PC-9 (cell line): ENCODE results near the gene ALKBH4. TPM values are rescaled to one million over a fixed set of nuclear protein-coding genes. Genes with fewer than 3 reads are reported as not detected.

Experiments used
- BruUV-seq: library from RNA; stranded (reverse); fragments of 400-500 nt; replicated peaks from 2 replicates; lab custom pipeline; 2021; lab: Mats Ljungman, UMichigan
- CTCF ChIA-PET: fragments of 300-600 bp; sonication (Branson Sonifier 250); formaldehyde crosslinking; loops from one replicate; lab custom pipeline; 2022; ENCODE audit warnings: antibody characterized with exemption; lab: Charles Lee
- POLR2A ChIA-PET: fragments of 300-600 bp; sonication (Branson Sonifier 250); formaldehyde crosslinking; loops from one replicate; lab custom pipeline; 2022; ENCODE audit warnings: antibody characterized with exemption; ENCODE audit not compliant: unreplicated experiment; lab: Charles Lee
- DNase-seq, 2 experiments: peaks; one replicate each; pipeline versions ENCODE4 v3.0.0 to v3.0.0-alpha.2; 2015 to 2022; ENCODE audit warnings: mixed read lengths in 1 of 2
- H2AFZ ChIP-seq: fragments of 200-600 bp; sonication (generic); 2 replicates; pipeline ENCODE4 v1.8.1; 2017; ENCODE audit warnings: antibody characterized with exemption
- H3F3A ChIP-seq: fragments of 200-600 bp; sonication (generic); 2 replicates; pipeline ENCODE4 v1.8.1; 2017; ENCODE audit warnings: antibody characterized with exemption, mild to moderate bottlenecking, low read depth; ENCODE audit not compliant: insufficient read depth
- H3K27ac ChIP-seq: fragments of 200-600 bp; sonication (generic); 2 replicates; pipeline ENCODE4 v1.6.1; 2016; ENCODE audit warnings: mixed run types
- H3K27me3 ChIP-seq: fragments of 200-600 bp; sonication (generic); 2 replicates; pipeline ENCODE4 v1.6.1; 2016; ENCODE audit warnings: low read depth, mixed run types; ENCODE audit not compliant: insufficient read depth
- H3K36me3 ChIP-seq: fragments of 200-600 bp; sonication (generic); 2 replicates; pipeline ENCODE4 v1.6.1; 2016; ENCODE audit warnings: low read depth, mixed run types
- H3K4me1 ChIP-seq: fragments of 200-600 bp; sonication (generic); replicated peaks from 2 replicates; pipeline ENCODE4 v1.6.1; 2016; ENCODE audit warnings: mixed run types; ENCODE audit not compliant: insufficient read depth
- H3K4me2 ChIP-seq: fragments of 200-600 bp; sonication (generic); 2 replicates; pipeline ENCODE4 v1.6.1; 2017; ENCODE audit warnings: mixed run types
- H3K4me3 ChIP-seq: fragments of 200-600 bp; sonication (generic); 2 replicates; pipeline ENCODE4 v1.6.1; 2016; ENCODE audit warnings: mixed run types
- H3K79me2 ChIP-seq: fragments of 200-600 bp; sonication (generic); 2 replicates; pipeline ENCODE4 v1.6.1; 2017; ENCODE audit warnings: low read depth, mixed run types
- H3K9me2 ChIP-seq: fragments of 200-600 bp; sonication (generic); 2 replicates; pipeline ENCODE4 v1.8.1; 2017; ENCODE audit warnings: mild to moderate bottlenecking; ENCODE audit not compliant: insufficient read depth
- H3K9me3 ChIP-seq: fragments of 200-600 bp; sonication (generic); 2 replicates; pipeline ENCODE4 v1.8.1; 2016; ENCODE audit warnings: low read depth; ENCODE audit not compliant: insufficient read depth
- H4K20me1 ChIP-seq: fragments of 200-600 bp; sonication (generic); 2 replicates; pipeline ENCODE4 v1.8.1; 2017; ENCODE audit not compliant: insufficient read depth
- CTCF ChIP-seq: fragments of 200-600 bp; sonication (generic); conservative IDR thresholded peaks from 2 replicates; pipeline ENCODE4 v1.6.1; 2017; ENCODE audit warnings: mixed run types, antibody characterized with exemption, mild to moderate bottlenecking, moderate library complexity
- EZH2 ChIP-seq: fragments of 200-600 bp; sonication (generic); IDR thresholded peaks from 2 replicates; pipeline ENCODE4 v1.8.0; 2017; ENCODE audit warnings: antibody characterized with exemption, low read depth
- intact Hi-C: fragments of 100-400 bp; cut with micrococcal nuclease; formaldehyde crosslinking; loops from one replicate; pipeline ENCODE4 v1.10.0; 2022; ENCODE audit not compliant: unreplicated experiment
- total RNA-seq: library from RNA; stranded (reverse); gene quantifications from 2 replicates; pipeline ENCODE4 v1.2.3, GENCODE V29; 2021

ALKBH4 gene
- total RNA-seq, 1 experiment from 2014 or later, result 10.9 TPM

GRCh38 chr7:102460467-102460866 is 4.2 kb downstream of the ALKBH4 start:
- no peaks in the 10 kb centered on the region for H3K9me3 ChIP-seq
- POLR2A ChIA-PET, result no interaction called here
- no peaks in the 10 kb centered on the region for H3K9me2 ChIP-seq
- H3K4me2 ChIP-seq, result no peak overlapping the region
- no peak overlapping the region for H3K4me3 ChIP-seq
- CTCF ChIA-PET, result no interaction called here
- H3K27me3 ChIP-seq, result no peaks in the 10 kb centered on the region
- no peak for DNase-seq
- no peaks in the 10 kb centered on the region for H4K20me1 ChIP-seq
- intact Hi-C loops, result loop anchor here (10.0 kb wide), 1 partner anchor 186 kb away; no protein-coding TSS in a partner anchor
- H3K36me3 ChIP-seq, result no peaks in the 10 kb centered on the region
- H2AFZ ChIP-seq, result no peak overlapping the region
- H3K4me1 ChIP-seq, result peaks cover 7% of the 10 kb centered on the region; the same call in 1 of the 2 replicates
- BruUV-seq, result no TSS peak
- H3K27ac ChIP-seq, result no peak overlapping the region
- 0 out of 2 replicates have a peak, but pooled peaks cover 2% of the 10 kb centered on the region for H3F3A ChIP-seq
- peaks cover 17% of the 10 kb centered on the region; the same call in 1 of the 2 replicates for H3K79me2 ChIP-seq
- TF ChIP-seq CTCF (no peak), EZH2 (no peak)

- no peaks in the 10 kb centered on the region for H3K27me3 ChIP-seq
- H3K9me3 ChIP-seq, result no peaks in the 10 kb centered on the region
- H3K36me3 ChIP-seq, result no peaks in the 10 kb centered on the region
- DNase-seq, result no peak
- H3K4me2 ChIP-seq, result no peak overlapping the region
- 0 out of 2 replicates have a peak, but pooled peaks cover 6% of the 10 kb centered on the region for H3F3A ChIP-seq
- H2AFZ ChIP-seq, result no peak overlapping the region
- H3K79me2 ChIP-seq, result peaks cover 15% of the 10 kb centered on the region; the same call in 1 of the 2 replicates
- no peaks in the 10 kb centered on the region for H3K9me2 ChIP-seq
- no peaks in the 10 kb centered on the region for H4K20me1 ChIP-seq
- H3K4me1 ChIP-seq, result peaks cover 7% of the 10 kb centered on the region; the same call in 1 of the 2 replicates
- TF ChIP-seq CTCF (no peak), EZH2 (no peak)
- no peak overlapping the region for H3K27ac ChIP-seq
- intact Hi-C loops, result no loop called here
- ChIA-PET CTCF (no interaction called here), POLR2A (no interaction called here)
- BruUV-seq, result no TSS peak
- no peak overlapping the region for H3K4me3 ChIP-seq
Observed at GRCh38 chr7:102459221-102459844, 5.3 kb downstream of the ALKBH4 start.

DNA sequence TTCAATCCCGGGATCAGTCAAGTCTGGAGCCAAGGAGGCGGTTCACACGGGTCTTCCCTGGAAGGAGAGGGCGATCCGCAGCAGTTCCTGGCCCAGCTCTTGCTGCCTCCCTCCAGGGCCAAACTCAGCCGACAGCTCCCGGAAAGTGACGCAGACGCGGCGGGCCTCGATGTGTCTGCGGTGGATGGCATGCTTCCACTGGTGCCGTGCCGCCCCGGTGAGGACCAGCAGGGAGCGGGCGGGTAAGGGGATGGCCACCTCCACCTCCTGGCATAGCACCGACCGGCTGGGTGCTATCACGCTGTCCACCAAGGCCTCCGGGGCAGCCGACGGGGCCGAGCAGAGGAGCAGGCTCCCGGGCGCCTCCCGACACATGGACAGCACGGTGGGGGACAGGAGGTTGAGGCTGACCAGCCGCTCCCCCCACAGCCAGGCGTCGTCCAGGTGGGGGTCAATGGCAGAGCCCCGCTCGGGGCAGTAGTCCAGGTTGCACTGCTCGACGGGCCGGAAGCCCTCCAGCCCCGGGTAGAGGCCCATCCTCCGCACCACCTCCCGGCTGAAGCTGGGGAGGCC is 7.2 kb downstream of the ALKBH4 start:
- Histone ChIP-seq H3K36me3 (no peaks in the 10 kb centered on the region), H3K4me3 (no peak overlapping the region), H3K9me3 (no peaks in the 10 kb centered on the region), H3K4me2 (no peak overlapping the region), H3K9me2 (no peaks in the 10 kb centered on the region), H3K27ac (no peak overlapping the region), H3F3A (0 out of 2 replicates have a peak, but pooled peaks cover 6% of the 10 kb centered on the region), H3K4me1 (no peaks in the 10 kb centered on the region), H3K79me2 (no peaks in the 10 kb centered on the region), H2AFZ (no peak overlapping the region), H4K20me1 (no peaks in the 10 kb centered on the region), H3K27me3 (no peaks in the 10 kb centered on the region)
- no peak for TF ChIP-seq EZH2
- TF ChIP-seq CTCF, result no peak
- intact Hi-C loops, result no loop called here
- no TSS peak for BruUV-seq
- POLR2A ChIA-PET, result no interaction called here
- DNase-seq, result no peak
- CTCF ChIA-PET, result no interaction called here
